OCI-LY3 (cell line): Measurements from ENCODE around the gene MAST1.
"Not testable (repeated sequence)": the region's sequence is repeated elsewhere in the genome, so short reads cannot be mapped to it uniquely, and the experiment has no call there.

Source experiments
- H2AFZ ChIP-seq: fragments of 200-600, 300-600 bp; shearing (Covaris generic); 2 replicates; pipeline ENCODE4 v1.6.0; 2014; ENCODE audit warnings: antibody characterized with exemption, low read depth, low read length
- H3K27ac ChIP-seq: fragments of 200-600, 300-600 bp; sonication (generic); 2 replicates; pipeline ENCODE4 v1.5.1; 2014; ENCODE audit warnings: mild to moderate bottlenecking, low read length, moderate library complexity, mixed read lengths
- H3K27me3 ChIP-seq: fragments of 200-600, 300-600 bp; sonication (generic); 2 replicates; pipeline ENCODE4 v1.6.1; 2014; ENCODE audit warnings: low read depth, low read length, mixed read lengths
- H3K36me3 ChIP-seq: fragments of 200-600, 300-600 bp; sonication (generic); replicated peaks from 2 replicates; pipeline ENCODE3; 2014; ENCODE audit warnings: low read depth, low read length, mixed read lengths
- H3K4me1 ChIP-seq: fragments of 300-600, 200-600 bp; sonication (generic); 2 replicates; pipeline ENCODE4 v1.6.1; 2014; ENCODE audit warnings: low read length, mixed read lengths
- H3K4me2 ChIP-seq: fragments of 200-600, 300-600 bp; sonication (generic); 2 replicates; pipeline ENCODE4 v1.6.1; 2014; ENCODE audit warnings: low read length, mixed read lengths
- H3K4me3 ChIP-seq: fragments of 300-600, 200-600 bp; sonication (generic); 2 replicates; pipeline ENCODE4 v1.5.1; 2014; ENCODE audit warnings: antibody characterized with exemption, mild to moderate bottlenecking, low read length, moderate library complexity
- H3K79me2 ChIP-seq: fragments of 300-600, 200-600 bp; shearing (Covaris generic); 2 replicates; pipeline ENCODE4 v1.6.1; 2014; ENCODE audit warnings: mild to moderate bottlenecking, low read length, mixed read lengths
- H3K9ac ChIP-seq: fragments of 300-600, 200-600 bp; shearing (Covaris generic); 2 replicates; pipeline ENCODE4 v1.6.0; 2014; ENCODE audit warnings: mild to moderate bottlenecking, low read length, moderate library complexity
- H3K9me3 ChIP-seq: fragments of 200-600, 300-600 bp; shearing (Covaris generic); 2 replicates; pipeline ENCODE4 v1.6.1; 2014; ENCODE audit warnings: low read length, mixed read lengths; ENCODE audit not compliant: insufficient read depth
- H4K20me1 ChIP-seq: fragments of 200-600, 300-600 bp; sonication (generic); 2 replicates; pipeline ENCODE4 v1.6.1; 2016; ENCODE audit warnings: low read length, mixed read lengths; ENCODE audit not compliant: insufficient read depth
- CTCF ChIP-seq: fragments of 200-600, 300-600 bp; sonication (generic); IDR thresholded peaks from 2 replicates; pipeline ENCODE4 v1.5.1; 2014; ENCODE audit warnings: antibody characterized with exemption, low read length, low read depth
- EZH2phosphoT487 ChIP-seq: fragments of 200-600 bp; shearing (Covaris generic); IDR thresholded peaks from 2 replicates; pipeline ENCODE4 v1.6.1; 2018; ENCODE audit warnings: antibody characterized with exemption, mixed run types, low read depth

MAST1 gene

GRCh38 chr19:12841094-12841493, 2.8 kb downstream of the MAST1 start:
- Histone ChIP-seq H3K4me3 (no peak overlapping the region), H3K4me2 (no peak overlapping the region), H3K4me1 (peaks cover 14% of the 10 kb centered on the region), H3K27ac (no peak overlapping the region), H3K9me3 (no peaks in the 10 kb centered on the region), H3K27me3 (peaks cover 5% of the 10 kb centered on the region; the same call in 1 of the 2 replicates), H3K79me2 (peaks cover 3% of the 10 kb centered on the region; the same call in 1 of the 2 replicates), H3K9ac (no peak overlapping the region), H2AFZ (no peak overlapping the region), H3K36me3 (peaks cover 10% of the 10 kb centered on the region), H4K20me1 (0 out of 2 replicates have a peak, but pooled peaks cover 6% of the 10 kb centered on the region)
- no peak for TF ChIP-seq EZH2phosphoT487
- TF ChIP-seq CTCF = no peak

GRCh38 chr19:12842511-12842910, 4.2 kb downstream of the MAST1 start:
- Histone ChIP-seq H3K27me3 (no peaks in the 10 kb centered on the region), H3K4me1 (peaks cover 15% of the 10 kb centered on the region), H3K79me2 (peaks cover 3% of the 10 kb centered on the region; the same call in 1 of the 2 replicates), H2AFZ (no peak overlapping the region), H3K36me3 (peaks cover 10% of the 10 kb centered on the region), H4K20me1 (0 out of 2 replicates have a peak, but pooled peaks cover 6% of the 10 kb centered on the region), H3K4me2 (no peak overlapping the region), H3K9ac (no peak overlapping the region), H3K27ac (no peak overlapping the region), H3K9me3 (no peaks in the 10 kb centered on the region), H3K4me3 (no peak overlapping the region)
- TF ChIP-seq EZH2phosphoT487 (no peak), CTCF (no peak)

DNA sequence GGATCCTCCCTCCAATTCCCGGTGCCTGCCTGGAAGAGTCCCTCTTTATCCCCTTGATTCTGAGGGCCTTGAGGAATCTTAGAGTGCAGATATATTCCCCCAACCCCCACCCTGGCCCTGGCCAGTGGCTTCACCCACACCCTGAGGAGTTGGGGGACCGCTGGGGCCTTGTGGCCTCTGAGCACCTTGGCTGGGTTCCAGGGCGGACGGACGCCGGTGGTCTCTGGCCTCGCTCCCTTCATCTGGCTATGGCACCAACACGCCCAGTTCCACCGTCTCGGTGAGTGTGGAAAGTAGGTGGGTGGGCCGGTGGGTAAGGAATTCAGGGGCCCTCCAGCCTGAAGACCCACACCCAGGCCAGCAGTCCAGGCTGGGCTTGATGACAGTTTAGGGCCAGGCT, 5.0 kb downstream of the MAST1 start:
- TF ChIP-seq EZH2phosphoT487 = no peak
- no peak for TF ChIP-seq CTCF
- no peaks in the 10 kb centered on the region for H3K9me3 ChIP-seq
- no peak overlapping the region for H3K27ac ChIP-seq
- H3K4me3 ChIP-seq = no peak overlapping the region
- H3K36me3 ChIP-seq = peaks cover 14% of the 10 kb centered on the region
- peaks cover 14% of the 10 kb centered on the region for H3K4me1 ChIP-seq
- no peaks in the 10 kb centered on the region for H3K27me3 ChIP-seq
- no peak overlapping the region for H2AFZ ChIP-seq
- no peak overlapping the region for H3K9ac ChIP-seq
- 0 out of 2 replicates have a peak, but pooled peaks cover 6% of the 10 kb centered on the region for H4K20me1 ChIP-seq
- H3K4me2 ChIP-seq = no peak overlapping the region
- H3K79me2 ChIP-seq = peaks cover 3% of the 10 kb centered on the region; the same call in 1 of the 2 replicates

- Histone ChIP-seq H4K20me1 (0 out of 2 replicates have a peak, but pooled peaks cover 6% of the 10 kb centered on the region), H3K4me1 (peaks cover 10% of the 10 kb centered on the region), H3K27ac (no peak overlapping the region), H3K36me3 (peaks cover 14% of the 10 kb centered on the region), H2AFZ (no peak overlapping the region), H3K4me2 (no peak overlapping the region), H3K27me3 (no peaks in the 10 kb centered on the region), H3K9me3 (no peaks in the 10 kb centered on the region), H3K79me2 (peaks cover 3% of the 10 kb centered on the region; the same call in 1 of the 2 replicates), H3K4me3 (no peak overlapping the region), H3K9ac (no peak overlapping the region)
- no peak for TF ChIP-seq CTCF
- no peak for TF ChIP-seq EZH2phosphoT487
Measured at GRCh38 chr19:12843999-12844732, 5.9 kb downstream of the MAST1 start.

DNA sequence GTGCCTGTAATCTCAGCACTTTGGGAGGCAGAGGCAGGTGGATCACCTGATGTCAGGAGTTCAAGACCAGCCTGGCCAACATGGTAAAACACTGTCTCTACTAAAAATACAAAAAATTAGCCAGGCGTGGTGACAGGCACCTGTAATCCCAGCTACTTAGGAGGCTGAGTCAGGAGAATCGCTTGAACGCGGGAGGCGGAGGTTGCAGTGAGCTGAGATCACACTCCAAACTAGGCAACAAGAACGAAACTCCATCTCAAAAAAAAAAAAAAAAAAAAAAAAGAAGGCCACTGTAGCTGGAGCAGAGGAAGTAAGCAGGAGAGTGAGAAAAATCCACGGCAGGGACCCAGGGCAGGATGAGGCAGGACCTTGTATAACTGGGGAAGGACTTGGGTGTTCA, 8.3 kb downstream of the MAST1 start:
- not testable (repeated sequence) for H3K9me3 ChIP-seq, H3K9ac ChIP-seq, H3K27ac ChIP-seq, H3K36me3 ChIP-seq, H4K20me1 ChIP-seq, H2AFZ ChIP-seq, H3K4me1 ChIP-seq, H3K4me3 ChIP-seq, H3K4me2 ChIP-seq, H3K79me2 ChIP-seq, H3K27me3 ChIP-seq
